Trophoblast cell (in vitro differentiated cells and primary cell): ENCODE measurements around the gene RAD51C.

Source experiments
- DNase-seq, 2 donors: peaks; one replicate each; pipeline ENCODE4 v3.0.0-alpha.2; 2016
- H2AFZ ChIP-seq: 2 replicates; pipeline ENCODE4 v1.6.1; 2013; ENCODE audit warnings: low read length, moderate library complexity, mild to moderate bottlenecking; ENCODE audit not compliant: insufficient read depth, poor library complexity
- H2AK5ac ChIP-seq: 2 replicates; pipeline ENCODE4 v1.6.1; 2013; ENCODE audit warnings: mild to moderate bottlenecking, low read length
- H2BK120ac ChIP-seq: 2 replicates; pipeline ENCODE4 v1.6.1; 2013; ENCODE audit warnings: low read length, mild to moderate bottlenecking, moderate library complexity; ENCODE audit not compliant: insufficient read depth, poor library complexity
- H2BK12ac ChIP-seq: 2 replicates; pipeline ENCODE4 v1.6.1; 2013; ENCODE audit warnings: mild to moderate bottlenecking, low read length, moderate library complexity
- H2BK5ac ChIP-seq: 2 replicates; pipeline ENCODE4 v1.6.1; 2013; ENCODE audit warnings: low read length, low read depth, moderate library complexity, mild to moderate bottlenecking; ENCODE audit not compliant: poor library complexity
- H3K14ac ChIP-seq: 2 replicates; pipeline ENCODE4 v1.6.1; 2013; ENCODE audit warnings: mild to moderate bottlenecking, low read length
- H3K18ac ChIP-seq: 2 replicates; pipeline ENCODE4 v1.6.1; 2013; ENCODE audit warnings: mild to moderate bottlenecking, low read length
- H3K23ac ChIP-seq: 2 replicates; pipeline ENCODE4 v1.6.1; 2013; ENCODE audit warnings: low read length
- H3K27ac ChIP-seq: 2 replicates; pipeline ENCODE4 v1.5.1; 2013; ENCODE audit warnings: low read depth, mild to moderate bottlenecking, inconsistent platforms, low read length, moderate library complexity
- H3K27me3 ChIP-seq: 2 replicates; pipeline ENCODE4 v1.6.1; 2013; ENCODE audit warnings: inconsistent platforms, mild to moderate bottlenecking, low read length, moderate library complexity; ENCODE audit not compliant: insufficient read depth
- H3K36me3 ChIP-seq, 2 experiments: 1 replicate in 1 of 2; 2 replicates in 1 of 2; pipeline ENCODE4 v1.6.1; 2013; ENCODE audit warnings: low read length in 2 of 2, mild to moderate bottlenecking in 2 of 2, moderate library complexity in 1 of 2; ENCODE audit not compliant: insufficient read depth in 2 of 2, control insufficient read depth in 1 of 2
- H3K4ac ChIP-seq: 2 replicates; pipeline ENCODE4 v1.6.1; 2013; ENCODE audit warnings: low read depth, mild to moderate bottlenecking, low read length, moderate library complexity
- H3K4me1 ChIP-seq, 2 experiments: 1 replicate in 1 of 2; 2 replicates in 1 of 2; pipeline ENCODE4 v1.6.1; 2013; ENCODE audit warnings: low read length in 2 of 2, mild to moderate bottlenecking in 2 of 2, moderate library complexity in 1 of 2; ENCODE audit not compliant: insufficient read depth in 2 of 2, control insufficient read depth in 1 of 2
- H3K4me2 ChIP-seq: 2 replicates; pipeline ENCODE4 v1.6.1; 2013; ENCODE audit warnings: inconsistent platforms, mild to moderate bottlenecking, low read length, moderate library complexity
- H3K4me3 ChIP-seq: 2 replicates; pipeline ENCODE4 v1.5.1; 2013; ENCODE audit warnings: mild to moderate bottlenecking, low read depth, low read length, inconsistent platforms
- H3K79me1 ChIP-seq: one replicate; pipeline ENCODE4 v1.6.1; 2013; ENCODE audit warnings: low read length
- H3K79me2 ChIP-seq: 2 replicates; pipeline ENCODE4 v1.6.1; 2013; ENCODE audit warnings: low read length, mild to moderate bottlenecking; ENCODE audit not compliant: control insufficient read depth, insufficient read depth, poor library complexity
- H3K9ac ChIP-seq: 2 replicates; pipeline ENCODE4 v1.6.1; 2013; ENCODE audit warnings: mild to moderate bottlenecking, low read length
- H3K9me3 ChIP-seq: 2 replicates; pipeline ENCODE4 v1.6.1; 2013; ENCODE audit warnings: low read depth, mild to moderate bottlenecking, control low read depth, inconsistent platforms, low read length; ENCODE audit not compliant: insufficient read depth
- H4K12ac ChIP-seq: 2 replicates; pipeline ENCODE4 v1.6.1; 2013; ENCODE audit warnings: low read depth, mild to moderate bottlenecking, low read length, moderate library complexity
- H4K8ac ChIP-seq: 2 replicates; pipeline ENCODE4 v1.6.1; 2013; ENCODE audit warnings: low read depth, mild to moderate bottlenecking, low read length, moderate library complexity
- H4K91ac ChIP-seq: one replicate; pipeline ENCODE4 v1.6.1; 2013; ENCODE audit warnings: low read depth, mild to moderate bottlenecking, low read length, moderate library complexity
- WGBS: extraction: QIAGEN DNeasy Blood & Tissue Kit; methylation state at CpG from one replicate; pipeline ENCODE4 v1.1.7; 2013; ENCODE audit warnings: missing lambda C conversion rate; ENCODE audit not compliant: insufficient read length, insufficient coverage; ENCODE audit errors: extremely low coverage; 5-methylcytosine and 5-hydroxymethylcytosine counted together

Gene RAD51C

DNA sequence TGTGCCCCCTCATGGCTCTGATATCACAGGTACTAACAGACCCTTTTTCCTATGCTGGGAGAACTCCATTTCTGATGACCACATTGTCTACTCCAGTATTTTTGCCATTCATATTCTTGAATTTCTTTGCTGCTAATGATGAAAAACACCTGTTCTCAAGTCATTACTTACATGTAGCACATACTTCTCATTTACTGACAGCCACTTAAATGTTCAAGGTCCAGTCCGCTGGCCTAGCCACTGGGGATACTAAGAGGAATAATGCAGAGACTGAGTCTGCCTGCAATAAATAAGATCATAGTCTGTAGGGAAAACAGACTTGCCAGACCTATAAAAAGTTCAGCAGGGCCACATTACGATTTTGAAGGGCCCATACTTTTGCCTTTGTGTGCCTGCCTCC lies 28.1 kb upstream of the RAD51C start:
- Histone ChIP-seq H2AFZ (no peak overlapping the region), H3K27me3 (no peaks in the 10 kb centered on the region), H3K18ac (no peak overlapping the region), H3K4me3 (no peak overlapping the region), H3K79me2 (peaks cover under 1% of the 10 kb centered on the region), H4K91ac (no peak overlapping the region), H3K4me1 (peaks cover 11% of the 10 kb centered on the region in 2 experiments), H3K9ac (no peak overlapping the region), H3K79me1 (peaks cover under 1% of the 10 kb centered on the region), H3K9me3 (peaks cover 2% of the 10 kb centered on the region), H3K27ac (no peak overlapping the region), H2BK12ac (no peak overlapping the region), H4K12ac (no peak overlapping the region), H3K4ac (no peak overlapping the region), H2BK5ac (no peak overlapping the region), H4K8ac (no peak overlapping the region), H2BK120ac (no peak overlapping the region), H3K23ac (no peak overlapping the region), H2AK5ac (no peak overlapping the region), H3K36me3 (no peaks in the 10 kb centered on the region), H3K4me2 (no peak overlapping the region), H3K14ac (no peak overlapping the region)
- WGBS, result no CpG with 5 or more reads among the region's 2 CpGs
- no peak for DNase-seq

DNA sequence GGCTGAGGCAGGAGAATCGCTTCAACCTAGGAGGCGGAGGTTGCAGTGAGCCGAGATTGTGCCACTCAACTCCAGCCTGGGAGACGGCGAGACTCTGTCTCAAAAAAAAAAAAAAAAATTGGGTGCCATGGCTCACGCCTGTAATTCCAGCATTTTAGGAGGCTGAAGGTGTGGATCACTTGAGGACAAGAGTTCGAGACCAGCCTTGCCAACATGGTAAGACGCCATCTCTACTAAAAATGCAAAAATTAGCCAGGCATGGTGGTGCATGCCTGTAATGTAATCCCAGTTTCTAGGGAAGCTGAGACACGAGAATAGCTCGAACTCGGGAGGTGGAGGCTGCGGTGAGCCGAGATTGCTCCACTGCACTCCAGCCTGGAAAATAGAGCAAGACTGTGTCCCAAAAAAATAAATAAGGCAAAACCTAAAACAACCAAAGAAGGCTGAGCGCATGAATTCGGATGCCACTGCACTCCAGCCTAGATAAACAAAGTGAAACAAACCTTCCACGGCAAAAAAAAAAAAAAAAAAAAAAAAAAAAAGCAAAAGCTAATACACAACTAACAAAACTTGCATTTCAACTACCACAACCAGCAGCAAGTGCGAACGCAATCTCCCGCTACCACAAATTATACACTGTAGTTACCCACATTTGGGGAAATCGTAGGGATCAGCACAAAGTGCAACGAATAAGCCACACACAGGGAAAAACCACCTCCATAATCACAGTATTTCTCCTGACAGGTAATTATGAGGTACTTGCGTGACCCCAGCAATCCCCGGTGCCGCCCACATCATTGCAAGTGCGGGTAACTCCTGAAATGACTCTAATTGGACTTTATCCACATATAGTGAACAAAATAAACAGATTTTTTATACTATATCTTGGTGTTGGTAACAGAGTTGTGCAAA lies 26.2 kb upstream of the RAD51C start:
- Histone ChIP-seq H2BK5ac (no peak overlapping the region), H4K8ac (no peak overlapping the region), H3K4ac (no peak overlapping the region), H3K23ac (no peak overlapping the region), H2BK120ac (no peak overlapping the region), H3K79me2 (no peaks in the 10 kb centered on the region), H2AK5ac (no peak overlapping the region), H3K18ac (no peak overlapping the region), H3K4me2 (no peak overlapping the region), H3K36me3 (no peaks in the 10 kb centered on the region), H3K4me3 (no peak overlapping the region), H4K91ac (peak overlapping the region; percentile 7), H3K27ac (no peak overlapping the region), H3K27me3 (no peaks in the 10 kb centered on the region), H3K14ac (no peak overlapping the region), H2AFZ (no peak overlapping the region), H3K9ac (no peak overlapping the region), H3K79me1 (peaks cover 2% of the 10 kb centered on the region), H4K12ac (no peak overlapping the region), H3K9me3 (no peaks in the 10 kb centered on the region), H2BK12ac (no peak overlapping the region), H3K4me1 (peaks cover 11% of the 10 kb centered on the region in 2 experiments)
- peak in 1 of 2 donors; percentile 71 for DNase-seq
- no CpG with 5 or more reads among the region's 25 CpGs for WGBS

- Histone ChIP-seq H2BK120ac (no peak overlapping the region), H3K23ac (no peak overlapping the region), H3K18ac (no peak overlapping the region), H3K27me3 (no peaks in the 10 kb centered on the region), H3K4me2 (no peak overlapping the region), H4K91ac (no peak overlapping the region), H3K14ac (no peak overlapping the region), H3K4ac (no peak overlapping the region), H3K79me2 (no peaks in the 10 kb centered on the region), H3K27ac (peak overlapping the region; percentile 16), H2BK5ac (no peak overlapping the region), H3K79me1 (peaks cover 2% of the 10 kb centered on the region), H2AK5ac (no peak overlapping the region), H4K12ac (no peak overlapping the region), H3K4me1 (peaks cover 11% of the 10 kb centered on the region in 2 experiments), H3K9me3 (no peaks in the 10 kb centered on the region), H2BK12ac (no peak overlapping the region), H2AFZ (no peak overlapping the region), H3K4me3 (no peak overlapping the region), H4K8ac (peak overlapping the region; percentile 42), H3K36me3 (no peaks in the 10 kb centered on the region), H3K9ac (no peak overlapping the region)
- DNase-seq, result peak; percentile 100
- no CpG with 5 or more reads among the region's 19 CpGs for WGBS
These were observed 25.5 kb upstream of the RAD51C start for GRCh38 chr17:58666858-58667267.

GRCh38 chr17:58667934-58668597 lies 24.3 kb upstream of the RAD51C start:
- Histone ChIP-seq H3K9me3 (no peaks in the 10 kb centered on the region), H3K14ac (no peak overlapping the region), H3K18ac (no peak overlapping the region), H3K4ac (no peak overlapping the region), H2AFZ (no peak overlapping the region), H4K91ac (no peak overlapping the region), H3K27ac (no peak overlapping the region), H3K9ac (no peak overlapping the region), H3K23ac (no peak overlapping the region), H2AK5ac (no peak overlapping the region), H2BK120ac (no peak overlapping the region), H3K4me3 (no peak overlapping the region), H4K8ac (no peak overlapping the region), H2BK5ac (no peak overlapping the region), H3K4me2 (peak overlapping the region; percentile 39), H3K79me2 (no peaks in the 10 kb centered on the region), H4K12ac (no peak overlapping the region), H3K4me1 (peaks cover 11% of the 10 kb centered on the region in 2 experiments), H2BK12ac (no peak overlapping the region), H3K27me3 (no peaks in the 10 kb centered on the region), H3K36me3 (no peaks in the 10 kb centered on the region), H3K79me1 (peaks cover 2% of the 10 kb centered on the region)
- no CpG with 5 or more reads among the region's 1 CpG for WGBS
- DNase-seq, result peak in 1 of 2 donors; percentile 66
